GM21717 (cell line): ENCODE results near the gene FAM210B.
"Not testable (repeated sequence)": the region's sequence is repeated elsewhere in the genome, so short reads cannot be mapped to it uniquely, and the experiment has no call there.

Experiments
- ATAC-seq: cut with Tn5 transposase; IDR thresholded peaks from one replicate; pipeline ENCODE4 v1.9.1; 2021; ENCODE audit warnings: mild to moderate bottlenecking, moderate library complexity; ENCODE audit not compliant: unreplicated experiment

Gene FAM210B

GRCh38 chr20:56360133-56360907, 1.5 kb downstream of the FAM210B start:
- no peak for ATAC-seq

- no peak for ATAC-seq
Measured at GRCh38 chr20:56360908-56361205, 2.1 kb downstream of the FAM210B start.

- ATAC-seq, result no peak
Measured at GRCh38 chr20:56361900-56362299, 3.1 kb downstream of the FAM210B start.

- no peak for ATAC-seq
Measured at GRCh38 chr20:56362833-56363413, 4.1 kb downstream of the FAM210B start.

- no peak for ATAC-seq
Measured at GRCh38 chr20:56363491-56363890, 4.7 kb downstream of the FAM210B start.

GRCh38 chr20:56368351-56369134, 9.8 kb downstream of the FAM210B start:
- ATAC-seq, result no peak

GRCh38 chr20:56369179-56369578, 10.4 kb downstream of the FAM210B start:
- ATAC-seq, result no peak

- no peak for ATAC-seq
Measured at GRCh38 chr20:56371977-56372376, 13.2 kb downstream of the FAM210B start.

- ATAC-seq, result no peak
Measured at GRCh38 chr20:56372850-56373249, 14.1 kb downstream of the FAM210B start.

- ATAC-seq, result peak; percentile 61
Measured at GRCh38 chr20:56373942-56374341, 15.2 kb downstream of the FAM210B start.

- no peak for ATAC-seq
Measured at GRCh38 chr20:56376331-56376730, 17.6 kb downstream of the FAM210B start.

GRCh38 chr20:56378386-56378785, 19.6 kb downstream of the FAM210B start:
- no peak for ATAC-seq

- ATAC-seq, result no peak
Measured at GRCh38 chr20:56380375-56380774, 21.6 kb downstream of the FAM210B start.

GRCh38 chr20:56381501-56381900, 22.7 kb downstream of the FAM210B start:
- no peak for ATAC-seq

- ATAC-seq, result no peak
Measured at GRCh38 chr20:56382696-56383095, 23.9 kb downstream of the FAM210B start.

- no peak for ATAC-seq
Measured at GRCh38 chr20:56383334-56383733, 24.6 kb downstream of the FAM210B start.

GRCh38 chr20:56385130-56385529, 26.4 kb downstream of the FAM210B start:
- no peak for ATAC-seq

- no peak for ATAC-seq
Measured at GRCh38 chr20:56386219-56386618, 27.4 kb downstream of the FAM210B start.

- ATAC-seq, result no peak
Measured at GRCh38 chr20:56388882-56389281, 30.1 kb downstream of the FAM210B start.

- no peak for ATAC-seq
Measured at GRCh38 chr20:56389807-56390206, 31.0 kb downstream of the FAM210B start.

- ATAC-seq, result not testable (repeated sequence)
Measured at GRCh38 chr20:56390396-56390795, 31.6 kb downstream of the FAM210B start.

GRCh38 chr20:56391037-56391436, 32.3 kb downstream of the FAM210B start:
- no peak for ATAC-seq
